Uterus (tissue), 4 donors: ENCODE results near the gene ZNF423. TPM values are rescaled to one million over a fixed set of nuclear protein-coding genes. Genes with fewer than 3 reads are reported as not detected.

Experiments used
- DNase-seq, 2 donors: peaks; one replicate each; pipeline ENCODE4 v3.0.0-alpha.2; 2019 to 2020
- H3K27ac ChIP-seq, 2 donors: fragments of 200-600 bp; sonication (generic); 1 replicate in 1 of 2; 2 replicates in 1 of 2; pipeline ENCODE4 v1.5.1; 2016 to 2018
- H3K27me3 ChIP-seq, 2 donors: fragments of 200-600 bp; sonication (generic); one replicate each; pipeline ENCODE4 v1.5.1; 2018 to 2019; ENCODE audit warnings: control low read depth in 1 of 2
- H3K36me3 ChIP-seq, 2 donors: fragments of 200-600 bp; sonication (generic); one replicate each; pipeline ENCODE4 v1.5.1; 2019; ENCODE audit warnings: control low read depth in 1 of 2
- H3K4me1 ChIP-seq, 2 donors: fragments of 200-600 bp; sonication (generic); one replicate each; pipeline ENCODE4 v1.5.1; 2018 to 2019; ENCODE audit warnings: control low read depth in 1 of 2
- H3K4me3 ChIP-seq, 2 donors: fragments of 200-600 bp; sonication (generic); 1 replicate in 1 of 2; 2 replicates in 1 of 2; pipeline ENCODE4 v1.5.1; 2018 to 2019; ENCODE audit warnings: mild to moderate bottlenecking in 1 of 2
- H3K9me3 ChIP-seq, 2 donors: fragments of 200-600 bp; sonication (generic); one replicate each; pipeline ENCODE4 v1.5.1; 2019; ENCODE audit warnings: control low read depth in 1 of 2
- POLR2A ChIP-seq, 2 donors: fragments of 450-650 bp; IDR thresholded peaks; one replicate each; pipeline ENCODE4 v1.6.1; 2016; ENCODE audit warnings: antibody characterized with exemption in 2 of 2, mild to moderate bottlenecking in 1 of 2, moderate library complexity in 1 of 2
- intact Hi-C: fragments of 100-400 bp; cut with DNase I; formaldehyde crosslinking; loops from one replicate; pipeline ENCODE4 v1.15.1; 2023; ENCODE audit warnings: low total_unique reads
- total RNA-seq, 4 donors: library from RNA; depleted of rRNA in 3 of 4; stranded (reverse); fragments of >200 nt in 3 of 4; gene quantifications; one replicate each; pipeline versions ENCODE4 v1.1.0 to v1.2.4, GENCODE V29; 2014 to 2023
- TF ChIP-seq, protein P1 (sequence below), 4 experiments: fragments of 200-600 bp in 2 of 4; fragments of 450-650 bp in 2 of 4; sonication (generic) in 2 of 4; IDR thresholded peaks; one replicate each; pipeline ENCODE4 v1.5.1; 2016 to 2019; ENCODE audit warnings: antibody characterized with exemption in 4 of 4, mild to moderate bottlenecking in 2 of 4, moderate library complexity in 1 of 4
- donor health status: DM: yes; HTN: yes; CAD: no.

Gene ZNF423
- total RNA-seq, 4 donors from 2014 or later = 7.1 to 33.5 (median 14.7) TPM

DNA sequence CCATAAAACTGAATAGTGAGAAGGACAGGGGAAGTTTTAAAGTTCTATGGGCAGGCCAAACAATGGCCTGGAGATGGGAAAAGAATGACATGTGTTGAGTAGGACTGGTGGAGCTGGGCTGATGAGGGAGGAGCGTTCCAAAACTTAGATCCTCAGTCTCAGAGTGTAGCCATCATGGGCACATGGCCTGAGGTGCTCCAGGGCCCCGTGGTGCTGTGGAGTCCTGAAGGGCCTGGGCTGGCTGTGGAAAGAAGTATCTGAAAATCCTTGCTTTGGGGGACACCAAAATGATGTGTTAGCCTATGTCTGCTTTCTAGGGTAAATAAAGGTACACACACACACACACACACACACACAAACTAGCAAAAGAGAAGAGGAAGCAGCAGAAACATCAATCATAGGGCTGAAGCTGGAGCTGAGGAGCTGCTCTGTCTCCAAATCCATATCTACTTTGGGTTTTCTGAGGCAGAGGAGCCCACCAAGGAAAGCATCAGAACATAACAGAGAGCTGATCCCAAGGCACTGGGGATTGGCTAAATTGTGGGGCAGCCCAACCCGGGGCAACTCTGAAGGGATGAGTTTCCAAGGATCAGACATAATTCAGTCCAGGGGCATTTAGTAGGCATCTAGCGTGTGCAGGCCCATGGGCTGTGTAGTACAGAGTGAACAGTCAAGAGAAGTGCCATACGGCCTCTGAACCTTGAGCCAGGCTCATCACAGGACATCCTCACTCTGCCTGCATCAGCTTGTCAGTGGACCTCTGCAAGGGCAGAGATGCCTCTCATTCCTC lies 397.1 kb downstream of the ZNF423 start:
- H3K4me1 ChIP-seq = no peaks in the 10 kb centered on the region
- DNase-seq = no peak
- no peaks in the 10 kb centered on the region for H3K36me3 ChIP-seq
- no peaks in the 10 kb centered on the region for H3K9me3 ChIP-seq
- no peak for TF ChIP-seq POLR2A (IDR thresholded peaks at IDR 0.05)
- TF ChIP-seq, protein P1, sequence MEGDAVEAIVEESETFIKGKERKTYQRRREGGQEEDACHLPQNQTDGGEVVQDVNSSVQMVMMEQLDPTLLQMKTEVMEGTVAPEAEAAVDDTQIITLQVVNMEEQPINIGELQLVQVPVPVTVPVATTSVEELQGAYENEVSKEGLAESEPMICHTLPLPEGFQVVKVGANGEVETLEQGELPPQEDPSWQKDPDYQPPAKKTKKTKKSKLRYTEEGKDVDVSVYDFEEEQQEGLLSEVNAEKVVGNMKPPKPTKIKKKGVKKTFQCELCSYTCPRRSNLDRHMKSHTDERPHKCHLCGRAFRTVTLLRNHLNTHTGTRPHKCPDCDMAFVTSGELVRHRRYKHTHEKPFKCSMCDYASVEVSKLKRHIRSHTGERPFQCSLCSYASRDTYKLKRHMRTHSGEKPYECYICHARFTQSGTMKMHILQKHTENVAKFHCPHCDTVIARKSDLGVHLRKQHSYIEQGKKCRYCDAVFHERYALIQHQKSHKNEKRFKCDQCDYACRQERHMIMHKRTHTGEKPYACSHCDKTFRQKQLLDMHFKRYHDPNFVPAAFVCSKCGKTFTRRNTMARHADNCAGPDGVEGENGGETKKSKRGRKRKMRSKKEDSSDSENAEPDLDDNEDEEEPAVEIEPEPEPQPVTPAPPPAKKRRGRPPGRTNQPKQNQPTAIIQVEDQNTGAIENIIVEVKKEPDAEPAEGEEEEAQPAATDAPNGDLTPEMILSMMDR (IDR thresholded peaks at IDR 0.05) = no peak
- intact Hi-C loops = no loop called here
- H3K27me3 ChIP-seq = no peaks in the 10 kb centered on the region
- H3K27ac ChIP-seq = no peak overlapping the region
- H3K4me3 ChIP-seq = no peak overlapping the region

DNA sequence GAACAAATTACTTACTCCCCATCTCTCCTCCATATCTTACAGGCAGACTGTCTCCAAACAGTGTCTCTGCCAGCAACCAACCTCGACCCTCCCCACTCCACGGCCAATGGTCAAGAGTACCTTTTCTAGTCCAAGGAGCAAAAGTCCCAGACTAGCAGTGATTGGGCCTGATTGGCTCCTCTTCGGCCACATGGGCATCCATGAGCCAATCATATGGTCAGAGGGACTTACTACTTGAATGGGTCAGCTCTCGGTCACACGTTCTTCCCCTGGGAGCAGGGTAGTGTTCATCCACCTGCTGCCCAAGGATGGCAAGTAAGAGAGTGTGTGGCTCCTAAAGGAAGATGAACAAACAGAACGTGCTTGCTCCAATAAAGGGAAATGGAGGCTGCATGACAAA lies 397.7 kb downstream of the ZNF423 start:
- Histone ChIP-seq H3K4me1 (no peaks in the 10 kb centered on the region), H3K27ac (no peak overlapping the region), H3K36me3 (no peaks in the 10 kb centered on the region), H3K27me3 (no peaks in the 10 kb centered on the region), H3K9me3 (no peaks in the 10 kb centered on the region), H3K4me3 (no peak overlapping the region)
- DNase-seq = no peak
- intact Hi-C loops = no loop called here
- no peak for TF ChIP-seq POLR2A (IDR thresholded peaks at IDR 0.05)
- TF ChIP-seq, protein P1 (IDR thresholded peaks at IDR 0.05) = no peak

DNA sequence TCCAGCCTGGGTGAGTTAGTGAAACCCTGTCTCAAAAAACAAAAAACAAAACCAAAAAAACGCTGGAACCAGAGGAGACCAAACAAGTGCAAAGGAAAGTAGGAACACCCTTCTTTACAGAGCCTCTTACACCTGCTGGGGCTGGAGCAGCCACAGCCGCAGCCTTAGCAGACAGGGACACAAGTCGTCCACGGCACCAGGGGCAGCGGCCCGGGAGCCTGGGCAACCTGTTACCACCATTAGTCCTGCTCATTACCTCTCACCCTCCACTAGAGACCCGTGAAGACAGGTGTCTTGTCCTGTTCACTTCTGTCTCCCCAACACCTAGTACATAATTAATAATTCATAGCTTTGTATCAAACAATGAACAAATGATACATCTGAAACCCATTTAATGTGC lies 398.7 kb downstream of the ZNF423 start:
- intact Hi-C loops = no loop called here

DNA sequence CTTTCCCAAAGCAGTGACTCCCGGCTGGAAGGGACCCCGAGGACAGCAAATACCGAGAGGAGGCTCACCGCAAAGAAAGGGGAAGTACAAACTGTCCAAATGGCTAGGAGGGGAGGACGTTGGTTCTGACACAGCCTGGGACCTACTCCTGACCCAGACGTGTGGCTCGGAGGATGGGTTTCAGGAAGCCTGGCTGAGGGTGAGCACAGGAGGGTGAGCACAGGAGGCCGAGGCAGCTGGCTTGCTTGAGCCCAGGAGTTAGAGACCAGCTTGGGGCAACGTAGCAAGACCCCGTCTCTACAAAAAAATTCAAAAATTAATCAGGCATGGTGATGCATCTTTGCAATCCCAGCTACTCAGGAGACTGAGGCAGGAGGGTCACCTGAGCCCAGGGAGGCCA lies 399.1 kb downstream of the ZNF423 start:
- H3K9me3 ChIP-seq = no peaks in the 10 kb centered on the region
- TF ChIP-seq, protein P1 (IDR thresholded peaks at IDR 0.05) = no peak
- no peak for TF ChIP-seq POLR2A (IDR thresholded peaks at IDR 0.05)
- no peaks in the 10 kb centered on the region for H3K27me3 ChIP-seq
- DNase-seq = no peak
- H3K36me3 ChIP-seq = no peaks in the 10 kb centered on the region
- intact Hi-C loops = no loop called here
- H3K4me3 ChIP-seq = no peak overlapping the region
- no peak overlapping the region for H3K27ac ChIP-seq
- no peaks in the 10 kb centered on the region for H3K4me1 ChIP-seq

More for the DNA sequence above, 398.7 kb downstream of the ZNF423 start:
- H3K9me3 ChIP-seq = no peaks in the 10 kb centered on the region
- no peaks in the 10 kb centered on the region for H3K4me1 ChIP-seq
- no peaks in the 10 kb centered on the region for H3K36me3 ChIP-seq
- H3K27me3 ChIP-seq = no peaks in the 10 kb centered on the region
- no peak overlapping the region for H3K27ac ChIP-seq
- H3K4me3 ChIP-seq = no peak overlapping the region
- TF ChIP-seq, protein P1 (IDR thresholded peaks at IDR 0.05) = no peak
- no peak for TF ChIP-seq POLR2A (IDR thresholded peaks at IDR 0.05)
- no peak for DNase-seq

DNA sequence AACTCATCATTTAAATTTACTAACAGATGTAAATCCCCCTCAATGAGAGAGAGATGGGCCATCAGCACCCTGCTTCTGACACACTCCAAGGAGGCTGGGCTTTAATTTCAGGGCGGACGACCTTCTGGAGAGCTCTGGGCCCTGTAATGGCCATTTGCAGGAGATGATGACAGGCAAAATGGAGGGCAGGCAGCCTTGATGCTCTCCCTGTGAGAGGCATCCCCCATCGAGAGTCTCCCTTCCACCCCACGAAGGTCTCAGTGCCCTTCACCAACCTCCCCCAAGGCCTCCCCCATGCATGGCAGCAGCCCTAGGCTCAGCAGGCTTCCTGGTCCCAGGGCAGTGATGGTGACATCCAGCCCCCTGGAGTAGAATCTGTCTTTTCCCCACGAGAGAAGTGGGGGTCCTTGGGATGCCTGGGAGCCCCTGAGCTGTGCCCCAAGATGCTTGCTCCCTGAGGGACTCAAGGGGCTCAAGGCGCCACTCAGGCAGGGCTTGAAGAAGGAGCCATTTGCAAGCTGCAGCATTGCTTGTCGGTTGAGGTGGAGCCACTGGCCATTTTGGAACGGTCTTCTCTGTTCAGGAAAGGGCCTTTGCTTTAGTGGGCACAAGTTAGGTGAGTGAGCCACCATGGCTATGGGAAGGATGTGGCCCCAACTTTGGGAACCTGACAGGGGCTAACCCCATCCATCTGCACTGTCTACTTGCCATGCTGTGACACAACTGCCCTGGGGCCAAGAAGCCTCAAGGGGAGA lies 399.7 kb downstream of the ZNF423 start:
- H3K9me3 ChIP-seq = no peaks in the 10 kb centered on the region
- H3K27me3 ChIP-seq = no peaks in the 10 kb centered on the region
- H3K27ac ChIP-seq = no peak overlapping the region
- no peaks in the 10 kb centered on the region for H3K36me3 ChIP-seq
- no peaks in the 10 kb centered on the region for H3K4me1 ChIP-seq
- H3K4me3 ChIP-seq = no peak overlapping the region
- DNase-seq = no peak
- intact Hi-C loops = no loop called here
- TF ChIP-seq POLR2A (IDR thresholded peaks at IDR 0.05) = no peak
- TF ChIP-seq, protein P1 (IDR thresholded peaks at IDR 0.05) = no peak
